PFSK-1 (cell line): ENCODE measurements around the gene TPGS1.

Experiments
- FOXP2 ChIP-seq: optimal IDR thresholded peaks from 2 replicates; pipeline ENCODE3; 2011; ENCODE audit warnings: borderline replicate concordance, control low read depth, inconsistent platforms; ENCODE audit not compliant: insufficient read depth; ENCODE audit errors: extremely low read length, extremely low read depth
- POLR2AphosphoS5 ChIP-seq: IDR thresholded peaks from 2 replicates; pipeline ENCODE4 v1.6.1; 2012; ENCODE audit warnings: low read depth, mild to moderate bottlenecking, control low read depth, low read length, moderate library complexity
- SIN3A ChIP-seq: IDR thresholded peaks from 2 replicates; pipeline ENCODE4 v1.6.1; 2012; ENCODE audit warnings: mild to moderate bottlenecking, low read length, moderate library complexity, borderline replicate concordance; ENCODE audit not compliant: insufficient read depth
- TAF1 ChIP-seq: IDR thresholded peaks from 2 replicates; pipeline ENCODE4 v1.6.1; 2012; ENCODE audit warnings: low read length, control low read depth, borderline replicate concordance; ENCODE audit not compliant: insufficient read depth
- TF ChIP-seq, protein P1 (sequence below), 2 experiments: IDR thresholded peaks; 2 replicates each; pipeline versions ENCODE4 v1.6.1 to v1.8.0; 2011 to 2012; ENCODE audit warnings: low read depth in 2 of 2, low read length in 2 of 2, control low read depth in 1 of 2, inconsistent platforms in 1 of 2, mild to moderate bottlenecking in 1 of 2, moderate library complexity in 1 of 2; ENCODE audit not compliant: insufficient read depth in 1 of 2

TPGS1 gene

DNA sequence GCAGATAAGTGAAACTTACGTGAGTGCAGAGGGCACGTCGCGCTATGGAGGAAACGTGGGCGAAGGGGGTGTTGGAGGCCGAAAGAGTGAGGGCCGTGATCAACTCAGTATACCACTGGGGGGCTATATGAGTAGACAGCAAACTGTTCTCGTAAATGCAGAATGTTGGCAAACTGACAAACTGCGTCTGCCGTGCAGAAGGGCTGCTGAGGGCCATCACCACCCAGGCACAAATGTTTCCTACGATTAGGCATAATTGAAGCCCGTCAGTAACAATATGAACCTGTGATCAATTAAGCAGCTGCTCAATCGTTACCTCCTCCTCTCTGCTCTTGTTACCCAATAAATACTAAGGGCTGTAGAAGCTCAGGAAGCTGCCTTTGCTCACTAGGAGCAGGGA lies 28.3 kb upstream of the TPGS1 start:
- TF ChIP-seq, protein P1, sequence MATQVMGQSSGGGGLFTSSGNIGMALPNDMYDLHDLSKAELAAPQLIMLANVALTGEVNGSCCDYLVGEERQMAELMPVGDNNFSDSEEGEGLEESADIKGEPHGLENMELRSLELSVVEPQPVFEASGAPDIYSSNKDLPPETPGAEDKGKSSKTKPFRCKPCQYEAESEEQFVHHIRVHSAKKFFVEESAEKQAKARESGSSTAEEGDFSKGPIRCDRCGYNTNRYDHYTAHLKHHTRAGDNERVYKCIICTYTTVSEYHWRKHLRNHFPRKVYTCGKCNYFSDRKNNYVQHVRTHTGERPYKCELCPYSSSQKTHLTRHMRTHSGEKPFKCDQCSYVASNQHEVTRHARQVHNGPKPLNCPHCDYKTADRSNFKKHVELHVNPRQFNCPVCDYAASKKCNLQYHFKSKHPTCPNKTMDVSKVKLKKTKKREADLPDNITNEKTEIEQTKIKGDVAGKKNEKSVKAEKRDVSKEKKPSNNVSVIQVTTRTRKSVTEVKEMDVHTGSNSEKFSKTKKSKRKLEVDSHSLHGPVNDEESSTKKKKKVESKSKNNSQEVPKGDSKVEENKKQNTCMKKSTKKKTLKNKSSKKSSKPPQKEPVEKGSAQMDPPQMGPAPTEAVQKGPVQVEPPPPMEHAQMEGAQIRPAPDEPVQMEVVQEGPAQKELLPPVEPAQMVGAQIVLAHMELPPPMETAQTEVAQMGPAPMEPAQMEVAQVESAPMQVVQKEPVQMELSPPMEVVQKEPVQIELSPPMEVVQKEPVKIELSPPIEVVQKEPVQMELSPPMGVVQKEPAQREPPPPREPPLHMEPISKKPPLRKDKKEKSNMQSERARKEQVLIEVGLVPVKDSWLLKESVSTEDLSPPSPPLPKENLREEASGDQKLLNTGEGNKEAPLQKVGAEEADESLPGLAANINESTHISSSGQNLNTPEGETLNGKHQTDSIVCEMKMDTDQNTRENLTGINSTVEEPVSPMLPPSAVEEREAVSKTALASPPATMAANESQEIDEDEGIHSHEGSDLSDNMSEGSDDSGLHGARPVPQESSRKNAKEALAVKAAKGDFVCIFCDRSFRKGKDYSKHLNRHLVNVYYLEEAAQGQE (IDR thresholded peaks at IDR 0.05; ENCODE audit: insufficient read depth in 1 of 2, low read depth in 2 of 2, low read length in 2 of 2) = no peak
- TF ChIP-seq TAF1 = no peak
- TF ChIP-seq SIN3A = no peak
- TF ChIP-seq POLR2AphosphoS5 = no peak
- no peak for TF ChIP-seq FOXP2

DNA sequence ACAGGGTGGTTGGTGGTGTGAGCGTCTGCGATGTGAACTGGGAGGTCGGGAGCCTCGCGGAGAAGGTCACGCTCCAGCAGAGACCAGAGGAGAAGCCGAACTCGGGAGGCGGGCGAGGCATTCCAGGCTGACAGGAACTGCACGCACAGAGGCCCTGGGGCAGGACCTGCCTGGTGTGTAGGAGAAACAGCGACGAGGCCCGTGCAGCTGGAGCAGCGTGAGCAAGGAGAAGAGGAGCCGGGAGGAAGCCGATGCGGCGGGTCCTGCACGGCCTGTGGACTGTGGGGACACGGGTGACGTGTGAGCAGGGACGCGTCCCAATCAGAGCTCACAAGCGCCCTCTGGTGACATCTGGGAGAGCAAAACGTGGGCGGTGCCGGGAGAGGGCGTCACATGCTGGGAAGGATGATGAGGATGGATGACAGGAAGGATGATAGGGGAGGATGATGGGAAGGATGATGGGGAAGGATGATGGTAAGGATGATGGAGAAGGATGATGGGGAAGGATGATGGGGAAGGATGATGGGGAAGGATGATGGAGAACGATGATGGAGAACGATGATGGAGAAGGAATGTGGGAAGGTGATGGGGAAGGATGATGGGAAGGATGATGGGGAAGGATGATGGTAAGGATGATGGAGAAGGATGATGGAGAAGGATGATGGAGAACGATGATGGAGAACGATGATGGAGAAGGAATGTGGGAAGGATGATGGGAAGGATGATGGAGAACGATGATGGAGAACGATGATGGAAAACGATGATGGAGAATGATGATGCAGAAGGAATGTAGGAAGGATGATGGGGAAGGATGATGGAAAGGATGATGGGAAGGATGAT lies 27.1 kb upstream of the TPGS1 start:
- TF ChIP-seq FOXP2 (peak; percentile 61), TAF1 (no peak)
- TF ChIP-seq, protein P1 (IDR thresholded peaks at IDR 0.05; ENCODE audit: insufficient read depth in 1 of 2, low read depth in 2 of 2, low read length in 2 of 2) = 0 out of 4 replicates have a peak, but pooled peaks of 1 of the 2 experiments have one; percentile 26

DNA sequence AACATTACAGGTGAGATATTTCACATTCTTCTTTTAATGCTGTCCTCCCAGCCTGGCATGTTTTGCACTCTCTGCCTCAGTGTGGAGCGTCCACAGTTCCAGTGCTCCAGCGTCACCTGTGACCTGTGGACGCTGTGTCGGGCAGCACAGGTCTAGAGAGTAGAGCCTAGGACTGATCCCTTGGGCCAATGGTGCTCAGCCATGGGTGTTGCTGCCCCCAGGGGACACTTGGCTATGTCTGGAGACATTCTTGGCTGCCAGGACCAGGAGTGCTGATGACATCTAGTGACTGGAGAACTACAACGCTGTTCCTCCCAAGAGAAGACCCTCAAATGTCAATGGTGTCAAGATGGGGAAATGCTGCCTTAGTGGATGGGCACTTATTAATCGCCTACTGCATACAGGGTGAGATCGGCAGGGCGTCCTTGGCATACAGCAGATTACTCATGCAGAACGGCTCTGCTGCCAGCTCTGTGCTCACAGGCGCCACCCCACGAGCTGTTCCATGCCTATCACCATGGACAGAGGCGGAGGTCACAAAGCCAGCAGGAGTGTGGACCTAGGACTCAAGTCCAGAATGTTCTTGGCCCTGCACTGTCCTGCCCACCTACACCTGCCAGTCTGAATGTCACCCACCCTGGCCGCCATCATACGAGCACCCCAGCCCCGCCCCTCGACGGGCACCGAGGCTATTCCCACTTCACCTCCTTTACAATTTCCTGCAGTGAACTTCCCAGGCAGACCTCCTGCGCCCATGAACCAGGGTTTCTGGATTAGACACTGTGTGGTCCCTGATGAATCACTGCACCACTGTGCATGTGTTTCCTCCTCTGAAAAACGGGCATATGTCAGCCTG lies 24.9 kb upstream of the TPGS1 start:
- no peak for TF ChIP-seq POLR2AphosphoS5
- TF ChIP-seq, protein P1 (IDR thresholded peaks at IDR 0.05; ENCODE audit: insufficient read depth in 1 of 2, low read depth in 2 of 2, low read length in 2 of 2) = peak; percentile 66 to 86

DNA sequence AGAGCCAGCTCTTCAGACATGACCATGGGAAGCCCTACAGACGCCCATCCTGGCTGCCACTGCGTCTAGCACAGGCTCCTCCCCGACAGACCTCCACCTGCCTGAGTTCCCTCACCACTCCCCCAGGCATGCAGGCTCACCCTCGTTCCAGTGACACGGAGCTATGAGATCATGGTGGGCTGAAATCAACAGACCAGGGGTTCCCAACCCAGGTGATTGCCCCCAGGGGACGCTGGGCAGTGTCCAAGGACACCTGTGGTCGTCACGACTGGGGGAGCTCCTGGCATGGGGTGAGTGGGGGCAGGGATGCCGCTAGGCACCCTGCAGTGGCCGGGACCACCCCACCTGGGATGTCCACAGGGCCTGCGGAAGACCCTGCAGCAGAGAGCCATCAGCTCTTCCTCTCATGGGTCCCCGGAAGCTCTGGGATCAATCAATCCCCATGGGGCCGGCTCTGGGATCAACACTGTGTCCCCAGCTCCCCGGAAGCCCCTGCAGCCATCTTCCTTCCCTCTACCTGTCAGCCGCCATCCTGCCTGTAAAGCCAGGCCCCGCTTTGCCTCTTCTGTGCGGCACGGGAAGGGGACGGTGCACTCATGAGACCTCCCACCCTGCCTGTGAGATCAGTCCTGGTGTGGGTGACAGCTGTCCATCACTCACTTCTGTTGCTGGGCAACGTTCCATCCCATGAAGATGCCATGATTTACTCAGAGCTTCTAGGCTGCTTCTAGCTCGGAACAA lies 23.8 kb upstream of the TPGS1 start:
- TF ChIP-seq POLR2AphosphoS5 (no peak), TAF1 (no peak), FOXP2 (no peak), SIN3A (no peak)
- TF ChIP-seq, protein P1 (IDR thresholded peaks at IDR 0.05; ENCODE audit: insufficient read depth in 1 of 2, low read depth in 2 of 2, low read length in 2 of 2) = no peak
